Brain pericyte (primary cell): Measurements from ENCODE around the gene HTRA2.
"Not testable (repeated sequence)": the region's sequence is repeated elsewhere in the genome, so short reads cannot be mapped to it uniquely, and the experiment has no call there.

Source experiments
- DNase-seq: peaks from one replicate; pipeline ENCODE4 v3.0.0-alpha.2; 2012; ENCODE audit warnings: low read depth, low spot score

HTRA2 gene

GRCh38 chr2:74561022-74561421, 31.3 kb downstream of the HTRA2 start:
- not testable (repeated sequence) for DNase-seq

- no peak for DNase-seq
Measured at GRCh38 chr2:74562126-74562775, 32.5 kb downstream of the HTRA2 start.

GRCh38 chr2:74564222-74564621, 34.5 kb downstream of the HTRA2 start:
- DNase-seq = no peak

DNA sequence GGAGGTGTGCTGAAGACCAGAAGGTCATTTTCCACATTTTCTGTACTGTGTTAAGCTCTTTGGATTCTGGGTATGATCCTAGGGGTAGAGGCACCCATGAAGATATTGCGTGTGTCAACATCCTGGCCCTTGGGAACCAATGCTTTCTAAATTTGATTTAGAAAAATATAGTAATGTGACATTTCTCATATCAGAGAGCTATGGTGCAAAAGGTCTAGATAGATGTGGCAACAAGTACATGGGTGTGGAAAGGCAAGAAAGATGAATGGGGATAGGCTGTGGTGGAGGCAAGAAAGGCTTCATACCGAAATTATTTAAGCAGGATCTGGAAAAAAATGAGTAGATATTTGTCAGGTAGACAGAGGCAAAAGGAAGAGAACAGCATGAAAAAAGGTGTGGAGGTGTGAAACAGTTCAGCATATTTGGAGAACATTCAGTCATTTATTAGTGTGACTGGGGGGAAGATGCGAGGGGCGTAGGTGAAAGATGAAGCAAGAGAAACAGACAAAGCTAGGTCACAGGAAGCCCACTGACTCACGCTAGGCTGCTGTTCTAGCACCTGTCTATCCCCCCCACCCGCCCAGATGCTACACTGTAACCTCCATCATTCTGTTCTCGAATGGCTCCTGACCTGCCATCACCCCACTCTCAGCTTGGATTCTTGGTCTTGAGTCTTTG, 36.5 kb downstream of the HTRA2 start:
- no peak for DNase-seq

- no peak for DNase-seq
Measured at GRCh38 chr2:74566754-74567085, 37.0 kb downstream of the HTRA2 start.

GRCh38 chr2:74567881-74568280, 38.1 kb downstream of the HTRA2 start:
- DNase-seq = no peak

GRCh38 chr2:74569686-74570085, 40.0 kb downstream of the HTRA2 start:
- DNase-seq = no peak

DNA sequence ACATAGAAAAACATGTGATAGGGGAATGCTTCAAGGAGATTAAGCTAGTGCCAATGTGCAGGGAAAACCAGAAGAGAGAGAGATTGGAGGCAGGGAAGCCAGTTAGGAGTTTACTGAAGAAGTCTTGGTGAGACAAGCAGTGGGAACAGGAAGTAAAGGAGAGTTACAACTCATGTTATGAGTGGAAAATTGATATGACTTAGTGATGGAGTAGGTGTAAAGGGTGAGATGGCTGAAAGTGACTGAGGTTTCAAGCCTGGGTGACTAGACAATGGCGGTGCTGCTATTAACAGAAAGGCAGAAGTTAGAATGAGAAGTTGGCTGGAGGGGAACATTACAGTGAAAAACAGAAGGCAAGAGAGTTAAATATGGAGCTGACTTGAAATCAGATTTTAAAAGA, 41.3 kb downstream of the HTRA2 start:
- DNase-seq = no peak

DNA sequence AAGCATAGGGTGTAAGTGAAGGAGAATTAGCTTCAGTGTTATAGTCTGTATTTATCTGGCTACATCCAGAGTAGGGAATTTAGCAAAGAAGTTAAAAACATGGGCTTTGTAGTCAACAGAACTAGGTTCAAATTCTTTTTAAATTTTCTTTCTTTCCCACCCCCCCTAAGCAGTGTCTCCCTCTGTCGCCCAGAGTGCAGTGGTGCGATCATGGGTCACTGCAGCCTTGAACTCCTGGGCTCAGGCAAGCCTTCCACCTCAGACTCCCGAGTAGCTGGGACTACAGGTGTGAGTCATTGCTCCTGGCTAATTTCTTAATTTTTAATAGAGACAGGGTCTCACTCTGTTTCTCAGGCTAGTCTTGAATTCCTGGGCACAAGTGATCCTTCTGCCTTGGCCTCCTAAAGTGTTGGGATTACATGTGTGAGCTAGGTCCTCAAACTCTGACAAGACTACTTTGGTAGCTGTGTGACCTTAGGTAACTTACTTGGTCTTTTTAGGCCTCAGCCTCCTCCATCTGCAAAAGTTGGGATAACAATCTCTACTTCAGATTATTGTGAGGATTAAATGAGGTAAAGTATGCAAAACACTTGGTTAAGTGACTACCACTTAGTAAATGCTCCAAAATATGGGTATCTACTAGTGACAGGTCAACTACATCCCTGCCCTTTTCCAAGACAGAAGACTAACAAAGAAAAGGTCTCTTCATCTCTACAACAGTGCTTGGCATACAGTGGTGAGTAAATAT, 42.6 kb downstream of the HTRA2 start:
- DNase-seq = no peak

GRCh38 chr2:74573747-74574562, 44.2 kb downstream of the HTRA2 start:
- no peak for DNase-seq

GRCh38 chr2:74575320-74575719, 45.6 kb downstream of the HTRA2 start:
- no peak for DNase-seq

DNA sequence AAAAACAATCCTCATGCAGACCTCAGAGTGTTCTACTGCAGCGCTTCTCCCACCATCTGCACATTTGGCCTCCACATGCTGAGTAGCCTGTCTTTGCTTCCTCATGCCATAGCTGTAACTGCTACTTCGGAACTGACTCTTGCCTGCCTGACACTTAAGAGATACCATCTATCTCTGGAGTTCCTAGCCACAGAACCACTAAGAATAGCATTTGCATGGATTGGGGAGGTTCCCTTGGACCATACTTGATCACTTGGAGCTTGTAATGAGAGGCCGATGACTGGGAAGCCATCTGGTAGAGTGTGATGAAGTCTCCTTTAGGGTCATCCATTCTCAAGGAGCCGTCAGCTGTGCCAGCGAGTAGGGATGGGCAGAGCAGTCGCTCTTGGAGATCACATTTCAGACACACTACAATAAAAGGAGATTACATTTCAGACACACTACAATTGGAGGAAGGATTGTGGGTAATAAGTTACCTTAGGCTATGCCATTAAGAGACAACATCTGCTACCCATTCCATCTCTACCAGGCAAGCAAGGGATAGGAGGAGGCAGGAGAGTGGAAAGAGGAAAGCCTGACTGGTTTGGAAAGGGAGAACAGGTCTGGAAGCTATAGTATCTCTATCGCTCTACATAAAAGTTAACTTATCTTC, 46.6 kb downstream of the HTRA2 start:
- no peak for DNase-seq

- no peak for DNase-seq
Measured at GRCh38 chr2:74576863-74577229, 47.1 kb downstream of the HTRA2 start.

DNA sequence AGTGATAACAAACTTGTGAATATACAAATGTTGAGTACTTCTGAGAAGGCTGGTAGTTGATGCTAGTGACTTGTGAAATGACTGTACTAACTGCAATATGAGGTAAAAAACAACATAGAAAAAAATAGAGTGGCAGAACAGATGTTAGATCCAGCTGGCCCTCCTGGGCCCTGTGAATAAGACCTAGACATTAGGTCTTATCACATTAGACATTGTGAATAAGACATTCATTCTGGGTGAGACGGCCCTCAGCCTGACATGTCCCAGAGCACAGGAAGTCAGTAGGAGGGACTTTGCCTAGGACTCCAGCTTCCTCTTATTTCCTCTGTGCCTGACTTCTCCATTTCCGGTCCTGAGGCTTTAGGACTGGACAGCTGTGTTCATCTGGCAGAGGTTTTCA, 47.7 kb downstream of the HTRA2 start:
- no peak for DNase-seq

GRCh38 chr2:74578408-74578807, 48.7 kb downstream of the HTRA2 start:
- no peak for DNase-seq

DNA sequence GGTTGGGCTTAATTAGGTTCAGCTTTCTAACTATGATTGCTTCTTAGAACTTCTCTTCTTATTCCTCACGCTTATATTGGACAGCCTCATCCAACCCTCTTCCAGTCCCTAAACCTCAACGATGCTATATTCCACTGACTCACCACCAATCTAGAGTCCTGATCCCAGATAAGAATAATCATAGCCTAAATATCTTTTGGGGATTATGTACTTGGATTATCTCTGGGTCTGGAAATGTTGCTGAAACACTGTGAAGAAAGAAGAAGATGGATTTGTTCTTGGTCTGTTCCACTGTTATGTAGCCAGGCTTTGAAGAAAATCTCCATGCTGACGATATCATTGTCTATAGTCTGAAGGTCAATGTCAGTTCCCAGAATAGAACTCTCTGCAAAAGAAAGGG, 51.7 kb downstream of the HTRA2 start:
- no peak for DNase-seq

GRCh38 chr2:74582184-74582583, 52.5 kb downstream of the HTRA2 start:
- no peak for DNase-seq
